ENCODE measurements around the gene OTUD5.
"Not testable (repeated sequence)": the region's sequence is repeated elsewhere in the genome, so short reads cannot be mapped to it uniquely, and the experiment has no call there.

The OTUD5 gene, protein sequence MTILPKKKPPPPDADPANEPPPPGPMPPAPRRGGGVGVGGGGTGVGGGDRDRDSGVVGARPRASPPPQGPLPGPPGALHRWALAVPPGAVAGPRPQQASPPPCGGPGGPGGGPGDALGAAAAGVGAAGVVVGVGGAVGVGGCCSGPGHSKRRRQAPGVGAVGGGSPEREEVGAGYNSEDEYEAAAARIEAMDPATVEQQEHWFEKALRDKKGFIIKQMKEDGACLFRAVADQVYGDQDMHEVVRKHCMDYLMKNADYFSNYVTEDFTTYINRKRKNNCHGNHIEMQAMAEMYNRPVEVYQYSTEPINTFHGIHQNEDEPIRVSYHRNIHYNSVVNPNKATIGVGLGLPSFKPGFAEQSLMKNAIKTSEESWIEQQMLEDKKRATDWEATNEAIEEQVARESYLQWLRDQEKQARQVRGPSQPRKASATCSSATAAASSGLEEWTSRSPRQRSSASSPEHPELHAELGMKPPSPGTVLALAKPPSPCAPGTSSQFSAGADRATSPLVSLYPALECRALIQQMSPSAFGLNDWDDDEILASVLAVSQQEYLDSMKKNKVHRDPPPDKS

DNA sequence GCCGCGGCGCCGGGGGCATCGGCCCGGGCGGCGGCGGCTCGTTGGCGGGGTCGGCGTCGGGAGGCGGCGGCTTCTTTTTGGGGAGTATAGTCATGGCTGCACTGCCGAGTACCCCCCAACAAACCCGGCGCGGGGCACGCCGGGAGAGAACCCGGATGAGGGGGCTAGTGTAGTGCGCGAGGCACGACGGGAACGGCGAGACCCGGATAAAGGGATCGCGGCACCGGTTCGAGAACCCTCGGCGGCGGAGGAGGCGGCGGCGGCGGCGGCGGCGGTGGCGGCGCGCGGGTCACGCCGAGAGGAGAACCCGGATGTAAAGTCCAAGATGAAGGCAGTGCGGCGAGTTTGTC, at the start of gene OTUD5:
TSS of gene OTUD5 (minus strand) at position 131 of the 350 bp plus-strand sequence. CDS start at position 94, 37 bp downstream.
- DNase-seq (ENCODE audit: extremely low spot score, insufficient read length, low read depth) = no peak
- FAIRE-seq = no peak

- DNase-seq (ENCODE audit: extremely low spot score, insufficient read length, low read depth) (no peak), FAIRE-seq (no peak)
These were observed 46.3 kb upstream of the OTUD5 start for GRCh38 chrX:49003696-49004095.

DNA sequence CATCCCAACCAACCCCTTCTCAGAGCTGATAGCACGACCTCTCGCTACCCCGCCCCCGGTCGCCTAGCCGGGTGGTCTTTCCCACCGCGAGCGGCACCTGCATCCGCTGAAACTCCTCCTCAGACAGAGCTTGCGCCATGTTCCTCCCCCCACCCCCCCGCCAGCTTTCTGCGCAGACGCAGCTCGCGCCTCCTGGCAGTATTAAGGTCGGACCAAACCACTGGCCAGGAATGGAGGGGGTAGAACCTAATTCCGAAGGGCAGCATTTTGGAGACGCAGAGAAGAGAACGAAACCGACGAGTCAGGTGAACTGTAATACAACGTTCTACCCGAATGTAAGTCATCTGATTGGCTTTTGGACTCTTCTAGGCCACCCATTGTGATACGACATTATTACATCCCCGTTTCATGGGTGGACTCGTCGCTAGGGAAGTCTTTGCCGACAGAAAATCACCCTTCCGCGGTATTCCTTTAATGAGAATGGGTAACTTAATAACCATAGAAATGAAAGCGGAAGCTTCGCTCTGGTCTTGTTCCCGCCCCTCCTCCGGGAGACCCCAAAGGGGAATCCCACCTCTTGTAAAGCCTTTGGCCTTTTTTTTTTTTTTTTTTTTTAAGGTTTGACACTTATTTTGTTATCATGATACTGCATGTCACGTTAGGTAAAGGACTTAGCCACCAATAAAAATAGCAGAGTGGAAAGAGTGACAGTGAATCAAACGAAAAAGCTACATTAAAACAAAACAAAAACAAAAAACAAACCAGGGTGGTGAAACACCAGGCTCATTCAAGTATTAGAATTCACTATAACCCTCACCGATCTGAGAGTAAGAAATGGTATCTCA, 44.9 kb upstream of the OTUD5 start, which contains the start of gene GRIPAP1:
TSS of gene GRIPAP1 (minus strand) at position 174 of the 845 bp plus-strand sequence. CDS start at position 139, 35 bp downstream.
- DNase-seq (ENCODE audit: extremely low spot score, insufficient read length, low read depth) (peak; percentile 53), FAIRE-seq (peak; percentile 97)

DNA sequence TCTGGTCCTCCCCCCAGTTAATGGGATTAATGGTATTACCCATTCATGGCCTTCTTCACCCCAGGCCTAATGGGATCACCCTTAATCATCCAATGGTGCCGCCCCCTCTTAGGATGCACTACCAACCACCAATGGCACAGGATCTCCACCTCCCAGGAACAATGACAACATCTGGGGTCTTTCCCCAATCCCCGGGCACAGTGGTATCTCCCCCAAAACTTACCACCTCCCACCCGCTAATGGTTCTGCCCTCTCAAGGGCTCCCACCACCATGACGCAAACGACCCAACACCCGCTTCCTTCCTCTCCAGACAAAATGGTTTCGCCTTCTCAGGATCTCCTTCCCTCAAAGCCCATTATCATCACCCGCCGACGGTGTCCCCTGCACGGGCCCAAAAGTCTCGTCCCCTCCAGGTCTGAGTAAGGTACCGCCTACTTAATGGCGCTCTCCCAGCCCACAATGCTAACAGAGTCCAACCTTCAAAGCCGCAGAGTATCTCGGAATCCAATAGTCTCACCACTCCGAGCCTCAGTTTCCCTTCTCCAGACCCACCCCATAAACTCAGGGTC, 44.2 kb upstream of the OTUD5 start:
- no peak for FAIRE-seq
- DNase-seq (ENCODE audit: extremely low spot score, insufficient read length, low read depth) = peak; percentile 3

GRCh38 chrX:49000636-49001035, 43.2 kb upstream of the OTUD5 start:
- DNase-seq (ENCODE audit: extremely low spot score, insufficient read length, low read depth) (no peak), FAIRE-seq (no peak)

DNA sequence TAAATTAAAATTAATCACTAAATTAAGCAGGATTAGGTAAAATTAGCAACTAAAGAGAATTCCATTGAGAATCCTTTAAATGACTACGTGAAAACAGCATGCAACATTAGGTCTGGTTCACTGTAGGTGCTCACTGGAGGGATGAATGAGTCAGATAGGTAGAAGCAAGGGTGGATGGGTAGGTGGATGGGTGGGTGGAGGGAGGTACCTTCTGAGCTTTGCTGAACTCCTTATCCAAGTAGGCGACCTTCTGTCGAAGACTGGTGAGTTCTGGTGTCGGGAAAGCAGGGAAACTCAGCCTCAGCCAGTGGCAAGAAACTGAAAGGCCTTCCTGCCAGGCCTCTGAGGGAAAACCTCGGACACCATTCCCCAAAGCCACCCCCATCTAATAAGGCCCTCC, 41.6 kb upstream of the OTUD5 start:
- no peak for DNase-seq (ENCODE audit: extremely low spot score, insufficient read length, low read depth)
- FAIRE-seq = no peak

GRCh38 chrX:48998391-48998790, 41.0 kb upstream of the OTUD5 start:
- DNase-seq (ENCODE audit: extremely low spot score, insufficient read length, low read depth) = no peak
- FAIRE-seq = no peak

DNA sequence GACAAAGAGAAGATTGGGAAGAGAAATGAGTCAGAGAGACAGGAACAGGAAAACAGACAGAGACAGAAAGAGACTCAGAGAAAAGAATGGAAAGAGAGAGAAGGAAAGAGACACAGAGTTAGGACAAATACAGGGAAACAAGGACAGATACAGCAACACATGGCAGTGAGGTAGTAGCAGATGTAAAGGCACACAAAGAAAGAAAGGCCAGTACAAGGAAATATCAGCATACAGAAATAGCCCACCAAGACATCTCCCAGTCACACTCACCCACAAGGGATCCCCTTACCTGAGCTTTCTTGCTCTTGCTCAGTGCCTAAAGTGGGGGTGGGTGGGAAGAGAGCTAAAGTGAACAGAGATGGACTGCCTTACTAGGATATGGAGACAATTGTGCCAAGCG, 40.5 kb upstream of the OTUD5 start:
- FAIRE-seq (no peak), DNase-seq (ENCODE audit: extremely low spot score, insufficient read length, low read depth) (no peak)

GRCh38 chrX:48997455-48997854, 40.0 kb upstream of the OTUD5 start:
- DNase-seq (ENCODE audit: extremely low spot score, insufficient read length, low read depth) = no peak
- FAIRE-seq = no peak

DNA sequence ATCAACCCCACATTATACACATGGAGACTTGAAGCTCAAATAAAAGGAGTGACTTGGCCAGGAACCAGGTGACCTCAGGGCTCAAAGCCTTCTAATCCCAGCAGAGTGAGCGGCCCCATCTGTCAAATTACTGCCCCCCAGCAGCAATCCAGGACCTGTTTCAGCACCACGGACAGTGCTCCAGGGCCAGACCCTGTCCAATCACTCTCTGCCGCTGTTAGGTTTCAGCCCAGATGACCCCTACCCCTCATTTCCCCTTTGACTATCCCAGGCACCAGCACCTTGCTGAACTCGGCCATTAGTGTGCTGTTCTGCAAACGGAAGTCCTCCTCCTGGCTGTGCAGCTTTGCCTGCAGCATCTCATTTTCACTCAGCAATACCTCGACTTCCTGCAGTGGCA, 39.6 kb upstream of the OTUD5 start:
- FAIRE-seq = no peak
- no peak for DNase-seq (ENCODE audit: extremely low spot score, insufficient read length, low read depth)

- no peak for DNase-seq (ENCODE audit: extremely low spot score, insufficient read length, low read depth)
- no peak for FAIRE-seq
These were observed 34.9 kb upstream of the OTUD5 start for GRCh38 chrX:48992341-48992740.

DNA sequence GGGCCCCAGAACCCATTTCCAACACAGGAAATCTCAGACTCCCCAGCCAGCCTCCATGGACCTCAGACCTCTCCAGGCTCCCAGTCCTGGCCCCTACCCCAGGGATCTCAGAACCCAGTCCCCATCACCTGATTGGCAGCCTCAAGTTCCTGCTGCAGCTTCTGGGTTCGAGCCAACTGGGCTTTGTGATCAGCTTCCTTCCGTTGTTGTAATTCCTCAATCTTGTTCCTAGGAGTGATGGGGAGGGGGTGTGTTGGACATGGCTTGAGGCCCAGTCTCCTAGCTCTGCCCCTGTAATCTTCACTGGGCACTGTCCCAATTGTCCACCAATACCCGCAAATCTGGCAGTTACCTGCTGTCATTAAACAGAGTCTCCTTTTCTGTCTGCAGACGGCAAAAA, 32.1 kb upstream of the OTUD5 start:
- no peak for DNase-seq (ENCODE audit: extremely low spot score, insufficient read length, low read depth)
- FAIRE-seq = no peak

- no peak for DNase-seq (ENCODE audit: extremely low spot score, insufficient read length, low read depth)
- no peak for FAIRE-seq
These were observed 26.5 kb upstream of the OTUD5 start for GRCh38 chrX:48983896-48984295.

DNA sequence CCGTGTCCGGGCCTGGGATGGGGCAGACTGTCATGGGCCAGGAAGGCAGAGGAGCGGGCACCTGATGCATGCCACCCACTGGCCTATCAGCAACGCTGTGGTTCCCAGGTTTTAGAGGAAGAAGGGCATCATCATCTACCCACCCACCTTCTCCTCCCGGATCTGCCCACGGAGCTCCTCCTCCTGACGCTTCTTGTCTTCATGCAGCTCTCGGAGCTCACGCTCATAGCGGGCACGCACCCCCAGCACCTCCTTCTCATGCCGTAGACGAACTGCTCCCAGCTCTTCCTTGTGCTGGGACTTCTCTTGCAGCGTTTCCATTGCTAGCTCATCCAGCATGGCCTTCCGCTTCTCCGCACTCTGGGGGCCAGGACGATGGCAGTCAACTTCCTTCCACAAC, 25.7 kb upstream of the OTUD5 start:
- FAIRE-seq (no peak), DNase-seq (ENCODE audit: extremely low spot score, insufficient read length, low read depth) (no peak)

- FAIRE-seq (no peak), DNase-seq (ENCODE audit: extremely low spot score, insufficient read length, low read depth) (no peak)
These were observed 23.8 kb upstream of the OTUD5 start for GRCh38 chrX:48981178-48981577.

GRCh38 chrX:48980341-48980740, 22.9 kb upstream of the OTUD5 start:
- FAIRE-seq; DNase-seq (ENCODE audit: extremely low spot score, insufficient read length, low read depth): not testable (repeated sequence)

DNA sequence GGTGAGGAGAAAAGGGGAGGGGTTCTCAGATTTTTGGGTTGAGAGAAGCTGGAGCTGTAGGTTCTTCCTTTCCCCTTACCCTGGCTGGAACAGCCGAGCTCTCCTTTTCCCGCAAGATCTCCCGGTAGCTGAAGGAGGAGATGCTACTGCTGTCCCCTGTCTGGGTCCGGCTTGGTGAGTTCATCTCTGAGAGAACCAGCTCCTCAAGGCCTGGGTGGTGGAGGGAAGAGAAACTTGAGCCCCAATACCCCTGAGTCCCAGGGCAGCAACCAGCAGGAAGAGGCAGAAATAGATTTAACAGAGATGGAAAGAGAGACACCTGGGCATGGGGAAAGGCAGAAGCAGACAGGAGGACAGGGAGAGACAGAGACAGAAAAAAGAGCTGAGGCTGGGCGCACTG, 20.8 kb upstream of the OTUD5 start:
- DNase-seq (ENCODE audit: extremely low spot score, insufficient read length, low read depth) (no peak), FAIRE-seq (no peak)

DNA sequence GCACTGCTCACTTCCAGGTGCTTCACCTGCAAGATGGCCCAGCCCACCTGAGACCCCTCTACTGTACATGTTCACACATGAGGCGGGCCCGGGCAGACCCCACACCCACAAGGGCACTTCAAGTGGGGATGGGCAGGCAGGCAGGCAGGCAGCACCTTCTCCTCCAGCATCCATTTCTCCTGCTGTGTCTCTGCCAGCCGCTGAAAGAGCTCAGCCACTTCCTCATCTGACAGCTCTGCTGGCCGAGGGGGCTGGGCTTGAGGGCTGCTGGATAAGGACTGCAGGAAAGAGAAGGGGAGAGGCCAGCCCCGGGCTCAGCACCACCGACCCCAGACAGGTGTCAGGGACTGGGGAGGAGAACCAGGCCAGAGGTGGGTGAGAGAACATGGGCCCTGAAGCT, 18.7 kb upstream of the OTUD5 start:
- no peak for DNase-seq (ENCODE audit: extremely low spot score, insufficient read length, low read depth)
- FAIRE-seq = no peak

- FAIRE-seq = no peak
These were observed 18.1 kb upstream of the OTUD5 start for GRCh38 chrX:48975541-48975940.

DNA sequence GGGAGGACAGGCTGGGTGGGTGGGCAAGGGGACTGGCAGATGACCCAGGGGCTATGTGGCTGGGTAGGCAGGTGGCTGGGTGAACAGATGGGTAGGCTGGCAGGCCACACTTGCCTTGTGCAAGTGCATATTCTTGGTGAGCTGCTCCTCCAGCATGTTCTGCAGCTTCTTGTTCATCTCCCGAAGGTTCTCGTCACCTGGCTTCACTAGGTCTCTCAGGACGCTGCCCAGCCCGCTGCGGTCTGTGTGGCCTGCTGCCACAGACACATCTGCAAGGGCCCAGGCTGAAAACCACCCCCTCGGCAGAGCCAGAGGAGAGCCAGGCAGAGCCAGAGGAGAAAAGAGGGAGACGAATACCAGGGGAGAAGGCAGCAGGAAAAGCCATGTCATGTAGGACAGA, 17.6 kb upstream of the OTUD5 start:
- no peak for FAIRE-seq

More at GRCh38 chrX:48975541-48975940, 18.1 kb upstream of the OTUD5 start:
- DNase-seq (ENCODE audit: extremely low spot score, insufficient read length, low read depth) = no peak

More for the DNA sequence above, 17.6 kb upstream of the OTUD5 start:
- no peak for DNase-seq (ENCODE audit: extremely low spot score, insufficient read length, low read depth)

Data from GM18507 (cell line).